HEK293T (cell line): Measurements from ENCODE around the gene BOLA2B.
"Not testable (repeated sequence)": the region's sequence is repeated elsewhere in the genome, so short reads cannot be mapped to it uniquely, and the experiment has no call there.

Experiments
- CTCF ChIA-PET: fragments of 350-600 bp; formaldehyde crosslinking; extraction: SDS; loops from one replicate; lab custom pipeline; 2021; ENCODE audit warnings: antibody characterized with exemption, inconsistent platforms; lab: Yijun Ruan, JAX
- POLR2A ChIA-PET: fragments of 350-600 bp; formaldehyde crosslinking; extraction: SDS; loops from one replicate; lab custom pipeline; 2020; ENCODE audit warnings: antibody characterized with exemption, inconsistent platforms; lab: Yijun Ruan, JAX
- DNase-seq: peaks from one replicate; pipeline ENCODE4 v3.0.0; 2012; ENCODE audit warnings: mixed read lengths; ENCODE audit errors: extremely low spot score

The BOLA2B gene

DNA sequence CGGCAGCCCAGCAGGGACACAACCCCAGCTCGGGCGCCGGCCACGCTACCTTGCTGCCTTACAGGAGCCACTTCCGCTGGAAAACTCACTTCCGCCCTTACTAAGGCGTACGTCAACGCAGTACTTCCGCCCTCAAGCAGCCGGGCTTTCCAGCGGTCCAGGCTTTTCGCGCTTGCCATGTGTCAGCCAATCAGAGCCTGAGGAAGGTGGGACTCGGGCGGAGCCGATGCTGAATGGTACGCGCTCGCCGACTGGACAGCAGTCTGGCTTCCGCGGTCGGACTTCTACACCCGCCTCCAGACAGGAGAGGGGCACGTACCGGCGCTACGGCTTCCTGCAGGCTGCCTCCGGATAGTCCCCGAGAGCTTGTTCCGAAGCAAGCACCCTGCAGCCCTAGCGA, at the start of gene BOLA2B, which contains the start of gene SLX1A:
TSS of gene BOLA2B (minus strand) at position 52 of the 400 bp plus-strand sequence. CDS start 71 bp downstream, outside the sequence.
TSS of gene SLX1A (plus strand) at position 261 of the 400 bp plus-strand sequence. CDS start 210 bp downstream, outside the sequence.
- CTCF ChIA-PET, POLR2A ChIA-PET, DNase-seq: not testable (repeated sequence)

DNA sequence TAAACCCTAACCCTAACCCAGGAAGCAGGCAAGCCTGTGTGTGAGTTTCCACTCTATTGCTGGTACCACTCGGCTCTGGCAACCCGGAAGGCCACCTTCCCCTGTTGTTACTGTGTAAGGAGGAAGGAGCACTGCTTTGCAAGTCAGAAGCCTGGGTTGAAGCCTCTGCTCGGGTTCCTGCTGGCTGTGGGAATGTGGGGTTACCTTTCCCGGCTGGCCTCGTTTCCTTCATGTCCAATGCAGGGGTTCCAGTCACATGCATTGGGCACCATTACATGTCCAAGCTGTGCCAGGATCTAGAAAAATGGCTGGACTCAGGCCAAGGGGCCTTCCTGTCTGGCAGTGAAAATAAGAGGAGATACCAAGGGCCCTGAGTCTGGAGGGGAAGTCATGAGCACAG, 23.6 kb upstream of the BOLA2B start:
- CTCF ChIA-PET, DNase-seq: not testable (repeated sequence)

DNA sequence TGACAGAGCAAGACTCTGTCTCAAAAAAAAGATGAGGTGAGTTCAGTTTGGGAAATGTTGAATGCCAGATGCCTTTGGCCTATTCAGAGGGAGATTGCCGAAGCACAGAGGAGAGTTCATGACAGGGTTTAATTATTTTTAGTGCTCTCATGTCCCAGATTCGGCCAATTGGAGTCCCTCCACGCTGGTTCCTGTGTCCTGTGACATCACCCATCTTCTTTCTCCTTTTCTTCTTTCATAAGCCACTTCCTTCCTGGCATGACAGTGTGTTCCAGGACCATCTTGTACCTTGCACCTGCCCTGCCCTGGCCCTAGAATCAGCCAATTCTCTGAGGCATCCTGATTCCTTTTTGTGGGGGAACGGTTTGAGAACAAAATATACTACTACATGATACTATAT, 17.9 kb upstream of the BOLA2B start:
- CTCF ChIA-PET, DNase-seq, POLR2A ChIA-PET: not testable (repeated sequence)

More for the DNA sequence above, 23.6 kb upstream of the BOLA2B start:
- POLR2A ChIA-PET: not testable (repeated sequence)

- POLR2A ChIA-PET, CTCF ChIA-PET, DNase-seq: not testable (repeated sequence)
These were observed 15.6 kb upstream of the BOLA2B start for GRCh38 chr16:30209032-30209431.

DNA sequence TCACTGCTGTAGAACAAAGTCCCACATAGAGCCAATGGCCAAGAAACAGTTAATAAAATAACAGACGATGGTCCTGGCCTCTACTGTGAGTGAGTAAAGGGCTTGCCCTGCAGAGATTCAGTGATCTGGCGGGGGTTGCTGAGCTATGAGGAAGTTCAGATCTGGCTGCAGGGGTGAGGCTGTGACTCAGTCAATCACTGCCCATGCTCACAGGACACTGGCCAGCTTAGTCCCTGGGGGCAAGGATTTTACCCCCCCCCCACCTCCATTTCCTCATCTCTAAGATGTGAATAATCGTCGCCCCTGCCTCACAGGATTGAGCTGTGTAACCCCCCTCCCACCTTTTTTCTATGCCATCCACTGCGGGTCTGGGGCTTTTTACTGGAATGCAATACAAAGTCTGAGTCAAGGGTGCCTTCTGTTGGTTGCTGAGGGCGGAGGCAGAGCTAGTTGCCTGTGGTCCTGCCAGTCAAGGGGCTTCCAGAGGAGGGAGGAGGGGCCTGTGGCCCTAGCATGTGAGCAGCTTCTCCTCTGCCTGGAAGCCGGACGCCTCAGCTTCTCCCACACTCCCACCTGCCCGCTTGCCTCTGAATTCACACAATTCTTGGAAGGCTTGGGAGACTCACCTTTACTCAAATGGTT, 13.7 kb upstream of the BOLA2B start:
- POLR2A ChIA-PET: not testable (repeated sequence)

GRCh38 chr16:30206252-30206651, 12.8 kb upstream of the BOLA2B start:
- DNase-seq, CTCF ChIA-PET, POLR2A ChIA-PET: not testable (repeated sequence)

More for the DNA sequence above, 13.7 kb upstream of the BOLA2B start:
- CTCF ChIA-PET, DNase-seq: not testable (repeated sequence)

GRCh38 chr16:30205541-30206236, 12.2 kb upstream of the BOLA2B start:
- POLR2A ChIA-PET, CTCF ChIA-PET, DNase-seq: not testable (repeated sequence)

DNA sequence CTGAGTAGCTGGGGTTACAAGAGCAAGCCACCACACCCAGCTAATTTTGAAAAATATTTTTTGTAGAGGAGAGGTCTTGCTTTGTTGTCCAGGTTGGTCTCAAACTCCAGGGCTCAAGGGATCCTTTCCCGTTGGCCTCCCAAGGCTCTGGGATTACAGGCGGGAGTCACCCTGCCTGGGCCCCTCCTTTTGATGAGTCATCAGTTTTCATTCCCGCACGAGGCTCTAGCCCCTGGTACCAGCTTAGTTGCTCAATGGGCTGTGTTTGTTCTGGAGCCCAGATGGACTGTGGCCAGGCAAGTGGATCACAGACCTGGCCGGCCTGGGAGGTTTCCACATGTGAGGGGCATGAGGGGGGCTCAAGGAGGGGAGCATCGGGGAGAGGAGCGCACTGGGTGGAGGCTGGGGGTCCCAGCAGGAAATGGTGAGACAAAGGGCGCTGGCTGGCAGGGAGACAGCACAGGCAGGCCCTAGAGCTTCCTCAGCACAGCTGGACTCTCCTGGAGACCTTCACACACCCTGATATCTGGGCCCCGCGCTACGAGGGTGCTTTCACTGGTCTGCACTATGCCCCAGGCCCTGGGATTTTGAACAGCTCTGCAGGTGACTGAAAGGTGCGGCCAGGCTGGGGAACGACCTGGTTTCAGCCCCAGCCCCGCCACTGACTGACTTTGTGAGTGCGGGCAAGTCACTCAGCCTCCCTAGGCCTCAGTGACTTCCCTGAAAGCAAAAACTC, 6.3 kb upstream of the BOLA2B start:
- CTCF ChIA-PET, POLR2A ChIA-PET, DNase-seq: not testable (repeated sequence)

GRCh38 chr16:30199049-30199448, 5.6 kb upstream of the BOLA2B start, which contains the start of gene SULT1A3:
Gene SULT1A3 (plus strand): TSS chr16:30199255. CDS start chr16:30200729, 1,474 bp downstream.
- CTCF ChIA-PET, DNase-seq, POLR2A ChIA-PET: not testable (repeated sequence)

DNA sequence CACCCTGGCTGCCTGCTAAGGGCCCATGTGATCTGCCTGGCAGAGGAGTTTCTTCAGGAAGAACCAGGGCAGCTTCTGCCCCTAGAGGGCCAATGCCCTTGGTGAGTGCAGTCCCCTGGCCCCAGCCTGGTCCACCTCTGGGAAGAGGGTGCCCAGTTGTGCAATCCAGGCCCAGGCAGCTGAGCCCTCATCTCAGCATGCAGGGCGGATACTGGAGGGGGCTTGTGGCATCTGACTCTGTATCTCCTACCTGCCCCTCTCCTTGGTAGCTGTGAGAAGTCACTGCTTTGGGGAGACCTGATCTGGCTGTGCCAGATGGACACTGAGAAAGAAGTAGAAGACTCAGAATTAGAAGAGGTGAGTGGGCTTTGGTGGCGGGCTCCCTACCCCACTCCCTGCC, 3.5 kb upstream of the BOLA2B start:
- CTCF ChIA-PET, POLR2A ChIA-PET: not testable (repeated sequence)

DNA sequence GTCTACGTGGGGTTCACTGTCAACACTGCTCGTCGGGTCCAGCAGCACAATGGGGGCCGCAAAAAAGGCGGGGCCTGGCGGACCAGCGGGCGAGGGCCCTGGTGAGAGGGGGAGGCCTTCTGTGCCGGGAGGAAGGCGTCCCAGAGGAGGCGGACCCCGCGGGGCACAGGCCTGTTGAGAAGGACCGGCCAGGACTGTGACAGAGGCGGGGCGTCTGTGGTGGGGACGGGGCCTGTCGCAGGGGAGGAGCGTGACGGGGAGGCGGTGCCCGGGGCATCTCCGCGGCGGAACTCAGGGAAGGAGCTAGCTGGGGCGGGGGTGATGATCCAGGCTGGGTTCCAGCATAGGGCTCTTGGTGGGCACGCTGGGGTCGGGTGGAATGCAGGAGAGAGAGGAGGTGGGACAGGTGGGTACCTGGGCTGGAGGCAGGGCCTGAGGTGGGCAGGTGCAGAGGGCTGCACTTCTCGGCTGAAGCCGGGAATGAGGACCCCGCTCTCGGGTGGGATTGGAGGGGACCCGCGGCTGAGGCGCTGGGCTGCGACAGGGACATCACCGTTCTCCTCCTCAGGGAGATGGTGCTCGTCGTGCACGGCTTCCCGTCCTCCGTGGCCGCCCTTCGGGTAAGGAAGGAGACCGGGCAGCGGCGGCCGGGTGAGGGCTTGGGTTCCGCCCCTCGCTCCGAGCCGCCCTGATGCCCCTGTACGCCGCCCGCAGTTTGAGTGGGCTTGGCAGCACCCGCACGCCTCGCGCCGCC, 883 bp upstream of the BOLA2B start:
- POLR2A ChIA-PET, CTCF ChIA-PET, DNase-seq: not testable (repeated sequence)

More for the DNA sequence above, 3.5 kb upstream of the BOLA2B start:
- DNase-seq: not testable (repeated sequence)

DNA sequence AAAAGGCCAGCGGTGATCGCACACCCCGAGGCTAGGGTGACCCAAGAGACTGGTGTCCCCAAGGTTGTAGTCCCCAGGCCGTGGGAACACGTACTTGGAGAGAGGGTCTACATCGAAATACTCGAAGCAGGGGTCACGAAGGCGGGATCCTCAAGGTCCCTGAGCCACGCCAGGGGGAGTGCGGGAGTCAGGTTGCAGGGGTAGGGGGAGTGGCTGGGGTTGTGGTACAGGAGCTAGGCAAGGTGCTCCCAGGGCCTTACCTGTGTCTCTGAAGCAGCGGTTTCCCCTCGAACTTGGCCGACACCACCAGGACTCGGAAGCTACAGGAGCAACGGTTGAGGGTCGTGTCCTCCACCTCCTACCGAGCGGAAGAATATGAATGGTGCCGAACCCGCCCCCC, 368 bp downstream of the BOLA2B start:
- DNase-seq, POLR2A ChIA-PET, CTCF ChIA-PET: not testable (repeated sequence)

- CTCF ChIA-PET, POLR2A ChIA-PET, DNase-seq: not testable (repeated sequence)
These were observed 2.3 kb downstream of the BOLA2B start for GRCh38 chr16:30191158-30191557.
